ENCODE results near the gene LURAP1L.

GRCh38 chr9:12790001-12790400 is 15.2 kb downstream of the LURAP1L start:
- TF ChIP-seq, protein P1, sequence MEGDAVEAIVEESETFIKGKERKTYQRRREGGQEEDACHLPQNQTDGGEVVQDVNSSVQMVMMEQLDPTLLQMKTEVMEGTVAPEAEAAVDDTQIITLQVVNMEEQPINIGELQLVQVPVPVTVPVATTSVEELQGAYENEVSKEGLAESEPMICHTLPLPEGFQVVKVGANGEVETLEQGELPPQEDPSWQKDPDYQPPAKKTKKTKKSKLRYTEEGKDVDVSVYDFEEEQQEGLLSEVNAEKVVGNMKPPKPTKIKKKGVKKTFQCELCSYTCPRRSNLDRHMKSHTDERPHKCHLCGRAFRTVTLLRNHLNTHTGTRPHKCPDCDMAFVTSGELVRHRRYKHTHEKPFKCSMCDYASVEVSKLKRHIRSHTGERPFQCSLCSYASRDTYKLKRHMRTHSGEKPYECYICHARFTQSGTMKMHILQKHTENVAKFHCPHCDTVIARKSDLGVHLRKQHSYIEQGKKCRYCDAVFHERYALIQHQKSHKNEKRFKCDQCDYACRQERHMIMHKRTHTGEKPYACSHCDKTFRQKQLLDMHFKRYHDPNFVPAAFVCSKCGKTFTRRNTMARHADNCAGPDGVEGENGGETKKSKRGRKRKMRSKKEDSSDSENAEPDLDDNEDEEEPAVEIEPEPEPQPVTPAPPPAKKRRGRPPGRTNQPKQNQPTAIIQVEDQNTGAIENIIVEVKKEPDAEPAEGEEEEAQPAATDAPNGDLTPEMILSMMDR (IDR thresholded peaks at IDR 0.05): no peak
- TF ChIP-seq POLR2A (IDR thresholded peaks at IDR 0.05): no peak

All from heart left ventricle (tissue), 13 donors.